Heart right ventricle (tissue), 16 donors: Measurements from ENCODE around the gene SERPING1. TPM values are rescaled to one million over a fixed set of nuclear protein-coding genes. Genes with fewer than 3 reads are reported as not detected.

Experiments used
- ATAC-seq, 8 donors: fragments of 200-7000 bp; cut with Tn5 transposase; one replicate each; pipeline ENCODE4 v1.9.1; 2020; ENCODE audit warnings: mild to moderate bottlenecking in 8 of 8, moderate library complexity in 8 of 8, moderate number of reproducible peaks in 1 of 8
- DNase-seq, 2 donors: peaks; one replicate each; pipeline ENCODE4 v3.0.0-alpha.2; 2020
- H3K27ac ChIP-seq, 10 donors: fragments of 200-600 bp; sonication (generic) in 2 of 10; one replicate each; pipeline versions ENCODE4 v1.5.0 to v1.8.0; 2020 to 2022; ENCODE audit warnings: mild to moderate bottlenecking in 3 of 10
- H3K27me3 ChIP-seq, 7 donors: fragments of 200-600 bp; one replicate each; pipeline ENCODE4 v1.8.0; 2021 to 2022; ENCODE audit warnings: mild to moderate bottlenecking in 2 of 7
- H3K36me3 ChIP-seq, 9 donors: fragments of 200-600 bp; sonication (generic) in 1 of 9; one replicate each; pipeline versions ENCODE4 v1.5.0 to v1.8.0; 2020 to 2022; ENCODE audit warnings: mild to moderate bottlenecking in 2 of 9
- H3K4me1 ChIP-seq, 9 donors: fragments of 200-600 bp; sonication (generic) in 1 of 9; one replicate each; pipeline versions ENCODE4 v1.5.0 to v1.8.0; 2020 to 2022; ENCODE audit warnings: mild to moderate bottlenecking in 4 of 9
- H3K4me3 ChIP-seq, 10 donors: fragments of 200-600 bp; sonication (generic) in 2 of 10; one replicate each; pipeline versions ENCODE4 v1.5.0 to v1.8.0; 2020 to 2022; ENCODE audit warnings: mild to moderate bottlenecking in 7 of 10, moderate library complexity in 2 of 10
- H3K9me3 ChIP-seq, 11 donors: fragments of 200-600 bp in 10 of 11; sonication (generic) in 2 of 11; one replicate each; pipeline versions ENCODE4 v1.5.0 to v1.8.0; 2013 to 2022; ENCODE audit warnings: mild to moderate bottlenecking in 2 of 11, control low read depth in 1 of 11, moderate library complexity in 1 of 11
- CTCF ChIP-seq, 9 donors: fragments of 200-600 bp; sonication (generic) in 2 of 9; IDR thresholded peaks; one replicate each; pipeline versions ENCODE4 v1.5.0 to v1.8.0; 2021 to 2022; ENCODE audit warnings: antibody characterized with exemption in 9 of 9, mild to moderate bottlenecking in 5 of 9, moderate library complexity in 1 of 9
- WGBS, 2 donors: extraction: QIAGEN DNeasy Blood & Tissue Kit; methylation state at CpG; one replicate each; pipeline ENCODE4 v1.1.7; 2013; ENCODE audit warnings: inconsistent platforms in 1 of 2; 5-methylcytosine and 5-hydroxymethylcytosine counted together
- intact Hi-C, 10 donors: fragments of 100-400 bp; cut with DNase I; formaldehyde crosslinking; loops; one replicate each; pipeline versions ENCODE4 v1.11.1 to v1.14.2; 2022
- polyA plus RNA-seq, 2 donors: library from polyadenylated mRNA; stranded (reverse); fragments of 200-250 nt; gene quantifications; one replicate each; pipeline ENCODE4 v1.2.3, GENCODE V29; 2013
- total RNA-seq, 10 donors: library from RNA; stranded (reverse); fragmentation: NEBNext Ultra II Directional in 3 of 10; extraction: Animal tissue kit (Norgen Biotek cat#: 25700) in 3 of 10; gene quantifications; one replicate each; pipeline versions ENCODE4 v1.2.1 to v1.2.4, GENCODE V29; 2021 to 2023
- donor health status: Arrhythmogenic right ventricular cardiomyopathy.
- donor health status: ischemic (EF 13 %, LVEDD 7.1; RV severe dilation, severe dysfunction).
- donor health status: healthy with polysubstance abuse.
- donor health status: DM: no; HTN: yes; CAD: no.
- donor health status: DM: no; HTN: no; CAD: no.
- donor health status: ischemic (EF 25% LVEDD 6.9; RV normal size, moderate dysfunction).
- donor health status: ischemic (EF 25% LVEDD 5.7; RV mildly dilated, moderate dysfunction).
- donor health status: healthy.
- donor health status: DM: yes; HTN: yes; CAD: no.
- donor health status: Ischemic cardiomyopathy.
- donor health status: ischemic (EF 35%, LVEDD 5.7; RV mildly dilated, moderate dysfunction).
- donor health status: nonischemic (EF 11% LVEDD 7.7; RV severe dilation, severe dysfunction).
- donor health status: DM: yes; HTN: yes; CAD: no.
- donor health status: PGD.
- donor health status: ischemic (EF 29% LVEDD 5.4; RV normal size, mild dysfunction).
- donor health status: nonischemic (EF 23%, LVEDD 6.1; RV moderate dilation, normal function).

Gene SERPING1
- total and polyA plus RNA-seq, 12 donors = 39.8 to 197 (median 93.2) TPM

- intact Hi-C loops = no loop called here
- ATAC-seq (no peak), DNase-seq (no peak)
- Histone ChIP-seq H3K4me3 (no peak overlapping the region), H3K9me3 (peaks cover 0 to 18% (median 7%) of the 10 kb centered on the region in 11 donors), H3K27ac (no peak overlapping the region), H3K36me3 (peaks cover 0 to 37% (median 0%) of the 10 kb centered on the region in 9 donors), H3K27me3 (no peaks in the 10 kb centered on the region), H3K4me1 (no peaks in the 10 kb centered on the region)
- WGBS, 2 donors = 84 to 93% methylated on average over 2 of the region's 2 CpGs
- TF ChIP-seq CTCF (IDR thresholded peaks at IDR 0.05) = no peak
Measured at GRCh38 chr11:57619331-57619730, 21.8 kb downstream of the SERPING1 start.

DNA sequence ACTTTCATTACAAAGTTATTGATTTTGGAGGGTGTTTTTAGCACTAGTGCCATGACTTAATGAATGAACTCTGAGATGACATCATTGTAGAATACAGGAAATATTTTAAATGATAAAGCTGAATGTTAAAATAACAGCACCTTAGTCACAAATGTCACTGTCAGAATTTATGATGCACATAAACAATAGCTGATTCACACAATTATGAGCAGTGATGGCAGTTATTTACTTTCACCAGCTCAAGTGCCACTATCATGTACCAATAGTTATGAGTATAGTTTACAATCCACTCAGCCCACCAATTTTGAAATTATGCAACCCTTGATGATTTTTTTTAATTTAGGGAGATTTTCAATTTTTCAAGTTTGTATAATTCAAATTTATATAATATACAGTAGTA is 23.0 kb downstream of the SERPING1 start:
- no peaks in the 10 kb centered on the region for H3K27me3 ChIP-seq
- H3K27ac ChIP-seq = no peak overlapping the region
- intact Hi-C loops = no loop called here
- H3K9me3 ChIP-seq = peaks cover 0 to 18% (median 7%) of the 10 kb centered on the region in 11 donors
- no peak for ATAC-seq
- peaks cover 0 to 26% (median 0%) of the 10 kb centered on the region in 9 donors for H3K36me3 ChIP-seq
- no peak for TF ChIP-seq CTCF (IDR thresholded peaks at IDR 0.05)
- no peak for DNase-seq
- H3K4me1 ChIP-seq = no peaks in the 10 kb centered on the region
- no peak overlapping the region for H3K4me3 ChIP-seq

DNA sequence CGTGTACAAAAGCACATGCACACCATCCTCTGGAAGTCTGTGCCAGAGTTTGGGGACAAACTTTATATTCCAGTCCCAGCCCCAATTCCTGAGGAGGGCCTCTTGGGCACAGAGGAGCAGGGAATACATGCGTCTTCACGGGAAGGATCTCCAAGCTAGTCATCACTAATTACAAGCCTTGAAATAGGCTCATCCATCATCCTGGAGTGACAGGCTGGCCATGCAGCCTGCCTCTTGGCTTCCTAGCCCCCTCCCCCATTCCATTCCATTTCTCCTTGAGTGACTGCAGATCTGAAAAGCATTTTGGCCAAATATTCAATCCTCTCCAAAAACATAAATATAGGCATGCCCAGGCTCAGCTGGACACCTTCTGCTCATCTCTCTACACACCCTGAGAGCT is 24.8 kb downstream of the SERPING1 start:
- Histone ChIP-seq H3K27me3 (no peaks in the 10 kb centered on the region), H3K4me1 (no peaks in the 10 kb centered on the region), H3K36me3 (peaks cover 0 to 14% (median 0%) of the 10 kb centered on the region in 9 donors), H3K9me3 (peaks cover 0 to 18% (median 7%) of the 10 kb centered on the region in 11 donors), H3K4me3 (no peak overlapping the region), H3K27ac (no peak overlapping the region)
- WGBS, 2 donors = 51 to 55% methylated on average over 3 of the region's 3 CpGs
- no peak for TF ChIP-seq CTCF (IDR thresholded peaks at IDR 0.05)
- no peak for ATAC-seq
- intact Hi-C loops = no loop called here
- no peak for DNase-seq

DNA sequence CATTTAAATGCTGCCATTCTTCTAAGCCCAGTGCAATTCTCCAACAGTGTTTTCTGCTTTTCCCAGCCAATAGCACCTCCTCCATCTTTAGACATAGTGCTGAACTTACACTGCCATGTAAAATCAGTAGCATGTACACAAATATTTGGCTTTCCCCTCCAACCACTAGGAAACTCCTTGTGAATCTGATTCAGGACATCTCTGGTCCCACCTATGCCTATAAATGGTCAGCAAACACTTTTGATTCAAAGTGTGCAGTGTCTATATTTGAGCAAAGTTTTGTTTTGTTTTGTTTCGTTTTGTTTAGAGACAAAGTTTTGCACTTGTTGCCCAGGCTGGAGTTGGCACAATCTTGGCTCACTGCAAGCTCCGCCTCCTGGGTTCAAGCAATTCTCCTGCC is 27.4 kb downstream of the SERPING1 start:
- H3K27ac ChIP-seq = no peak overlapping the region
- no peaks in the 10 kb centered on the region for H3K4me1 ChIP-seq
- DNase-seq = no peak
- intact Hi-C loops = no loop called here
- 95 to 97% methylated on average over 2 of the region's 2 CpGs for WGBS, 2 donors
- no peaks in the 10 kb centered on the region for H3K27me3 ChIP-seq
- no peak for ATAC-seq
- peaks cover 0 to 9% (median 0%) of the 10 kb centered on the region in 9 donors for H3K36me3 ChIP-seq
- H3K9me3 ChIP-seq = peaks cover 0 to 6% (median under 1%) of the 10 kb centered on the region in 11 donors
- H3K4me3 ChIP-seq = no peak overlapping the region
- no peak for TF ChIP-seq CTCF (IDR thresholded peaks at IDR 0.05)
